GM18526 (cell line): ENCODE results near the gene STIM2.

Source experiments
- POLR2A ChIP-seq: IDR thresholded peaks from 3 replicates; pipeline ENCODE4 v1.6.1; 2011; ENCODE audit not compliant: insufficient read length; ENCODE audit errors: extremely low read depth

The STIM2 gene

DNA sequence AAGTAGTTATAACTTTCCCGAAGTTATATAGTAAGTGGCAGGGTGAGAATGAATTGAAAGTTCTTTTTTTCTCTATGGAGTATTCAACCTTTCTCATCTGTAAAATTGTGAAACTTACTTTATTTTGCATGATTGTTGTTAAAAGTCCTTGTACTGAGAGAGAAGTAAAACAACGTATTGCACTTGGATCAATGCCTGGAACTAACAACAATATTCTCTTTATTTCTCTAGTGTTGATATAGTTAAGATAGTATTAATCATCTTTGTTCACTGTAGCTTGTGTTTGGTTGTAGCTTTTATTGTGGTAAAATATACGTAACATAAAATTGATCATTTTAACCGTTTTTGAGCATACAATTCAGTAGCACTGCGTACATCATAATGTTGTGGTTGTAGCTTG is 48.7 kb downstream of the STIM2 start:
- TF ChIP-seq POLR2A, result no peak

DNA sequence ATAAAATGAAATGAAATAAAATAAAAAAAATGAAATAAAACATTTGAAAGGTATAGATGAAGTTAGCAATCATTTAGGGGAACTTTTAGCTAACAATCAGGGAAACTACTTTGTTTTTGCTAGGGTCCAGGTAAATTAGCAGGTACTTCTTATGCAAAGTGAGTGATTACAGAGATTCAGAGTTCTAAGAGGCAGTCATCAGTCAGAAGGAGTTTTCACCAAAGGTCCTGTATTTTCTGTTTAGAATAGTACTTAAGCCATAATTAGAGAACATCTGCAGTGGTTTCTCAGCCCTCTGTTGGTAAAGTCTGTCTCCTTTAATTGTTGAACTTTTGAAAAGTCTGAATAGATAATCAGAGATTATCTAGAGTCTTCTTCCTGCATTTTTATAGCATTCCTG is 50.6 kb downstream of the STIM2 start:
- no peak for TF ChIP-seq POLR2A

DNA sequence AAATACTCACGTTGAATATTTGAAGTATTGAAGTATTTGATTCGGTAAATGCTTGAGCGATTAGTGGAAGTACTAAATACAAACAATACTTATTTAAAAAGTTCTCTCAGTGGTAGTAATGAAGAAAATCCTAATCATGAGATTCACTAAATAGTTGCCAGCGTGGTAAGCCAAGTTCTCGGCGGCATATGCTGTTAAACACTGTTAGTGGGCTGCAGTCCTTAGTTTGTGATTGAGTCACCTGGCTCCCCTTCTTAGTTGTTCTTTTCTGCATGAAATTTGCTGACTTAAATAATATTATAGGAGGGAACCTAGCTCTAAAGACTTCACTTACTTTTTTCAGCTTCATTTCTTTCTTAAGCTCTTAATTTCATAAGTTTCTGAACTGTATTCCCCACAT is 51.4 kb downstream of the STIM2 start:
- no peak for TF ChIP-seq POLR2A

DNA sequence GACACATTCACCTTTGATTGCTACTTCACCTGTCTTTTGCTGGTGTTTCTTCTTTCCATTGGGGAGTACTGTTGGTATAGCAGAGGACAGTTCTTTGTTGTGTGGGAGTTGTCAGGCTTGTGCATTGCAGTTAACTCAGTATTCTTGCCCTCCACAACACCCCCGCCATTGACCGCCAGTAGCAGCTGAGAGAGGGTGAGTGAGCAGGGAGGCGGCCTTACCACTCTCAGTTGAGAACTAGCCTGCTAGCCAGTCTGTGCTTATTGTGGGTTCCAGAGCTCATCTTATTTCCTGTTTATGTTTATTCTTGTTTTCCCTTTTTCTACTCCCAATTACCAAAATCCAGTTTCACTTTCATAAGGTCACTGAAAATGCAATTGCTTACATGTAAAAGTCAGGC is 52.2 kb downstream of the STIM2 start:
- no peak for TF ChIP-seq POLR2A

DNA sequence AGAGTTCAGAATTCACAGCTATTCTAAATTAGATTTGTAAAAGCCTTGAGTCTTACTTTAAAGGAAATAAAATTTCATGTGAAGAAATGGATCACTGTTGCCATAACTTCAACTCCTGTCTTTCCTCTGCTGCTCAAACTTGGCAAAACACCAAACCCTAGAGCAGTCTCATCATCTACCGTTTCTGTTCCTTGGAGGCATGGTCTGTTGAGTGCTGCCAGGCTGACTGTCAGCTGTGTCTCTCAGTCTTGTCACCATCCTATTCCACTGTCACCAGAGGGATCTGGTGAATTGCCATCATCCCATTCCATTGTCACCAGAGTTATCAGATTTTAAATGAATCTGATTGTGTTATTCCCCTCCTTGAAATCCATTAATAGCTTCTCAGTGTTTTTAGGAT is 55.6 kb downstream of the STIM2 start:
- TF ChIP-seq POLR2A, result no peak

DNA sequence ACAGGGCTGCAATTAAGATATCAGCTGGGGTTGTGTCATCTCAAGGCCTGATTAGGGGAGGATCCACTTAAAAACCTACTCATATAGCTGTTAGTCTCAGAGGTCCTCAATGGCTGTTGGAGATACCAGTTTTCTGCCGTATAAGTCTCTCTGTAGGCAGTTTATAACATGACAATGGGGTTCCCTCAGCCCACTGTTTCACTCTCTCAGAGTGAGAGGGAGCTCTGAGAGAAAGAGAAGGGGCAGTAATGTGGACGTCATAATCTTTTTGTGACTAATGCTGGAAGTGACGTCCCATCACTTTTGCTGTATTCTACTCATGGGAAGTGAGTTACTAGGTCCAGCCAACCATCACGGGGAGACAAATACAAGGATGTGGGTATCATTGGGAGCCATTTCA is 70.3 kb downstream of the STIM2 start:
- no peak for TF ChIP-seq POLR2A

DNA sequence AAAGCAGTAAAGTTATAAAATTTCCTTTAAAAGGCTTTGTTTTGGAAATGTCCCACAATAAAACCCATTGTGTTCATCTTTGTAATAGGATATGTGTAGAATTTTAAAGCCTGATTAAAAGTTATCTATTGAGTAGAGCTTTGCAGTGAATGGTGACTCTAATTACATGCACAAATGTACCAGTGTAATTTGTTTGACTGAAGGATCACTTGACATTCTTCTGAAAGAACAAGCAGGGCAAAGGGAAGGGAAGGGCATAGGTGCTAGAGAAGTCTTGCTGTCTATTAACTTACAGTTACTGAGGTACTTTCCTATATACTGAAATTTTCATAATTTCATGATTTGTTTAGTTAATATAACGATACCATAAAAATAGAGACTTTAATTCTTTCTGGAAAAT is 70.8 kb downstream of the STIM2 start:
- no peak for TF ChIP-seq POLR2A

DNA sequence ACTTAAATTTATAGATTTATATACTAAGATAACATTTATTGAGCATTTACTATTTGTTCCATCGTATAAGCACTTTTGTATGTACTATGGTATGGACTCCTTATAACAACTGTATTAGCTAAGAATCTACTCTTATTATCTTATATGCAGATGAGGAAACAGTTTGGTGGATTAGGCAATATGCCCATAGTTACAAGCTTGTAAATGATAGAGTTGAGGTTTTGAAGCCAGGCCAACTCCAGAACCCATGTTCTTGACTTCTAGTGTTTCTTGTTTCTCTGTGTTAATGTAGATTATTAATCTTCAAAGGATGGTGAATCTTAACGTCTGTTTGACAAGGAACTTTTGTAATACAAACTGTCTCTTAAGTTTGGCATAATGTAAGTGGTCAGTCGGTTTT is 71.3 kb downstream of the STIM2 start:
- TF ChIP-seq POLR2A, result no peak

DNA sequence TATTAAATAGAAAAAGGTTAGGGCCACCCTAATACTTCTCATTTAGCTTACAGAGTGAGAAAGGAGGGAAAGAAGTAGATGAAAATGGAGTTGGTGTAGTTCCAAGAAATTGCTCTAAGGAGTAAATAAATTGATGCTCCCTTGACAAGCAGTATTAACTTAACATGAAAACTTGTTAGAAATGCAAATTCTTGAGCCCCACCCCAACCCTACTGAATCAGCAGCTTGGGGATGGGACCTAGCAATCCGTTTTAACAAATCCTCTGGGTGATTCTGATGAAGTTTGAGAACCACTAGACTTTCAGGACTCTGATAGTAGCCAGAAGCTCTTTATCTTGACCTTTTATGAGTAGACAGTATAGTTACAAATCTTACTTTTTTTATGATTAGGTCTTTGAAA is 74.8 kb downstream of the STIM2 start:
- TF ChIP-seq POLR2A, result no peak

DNA sequence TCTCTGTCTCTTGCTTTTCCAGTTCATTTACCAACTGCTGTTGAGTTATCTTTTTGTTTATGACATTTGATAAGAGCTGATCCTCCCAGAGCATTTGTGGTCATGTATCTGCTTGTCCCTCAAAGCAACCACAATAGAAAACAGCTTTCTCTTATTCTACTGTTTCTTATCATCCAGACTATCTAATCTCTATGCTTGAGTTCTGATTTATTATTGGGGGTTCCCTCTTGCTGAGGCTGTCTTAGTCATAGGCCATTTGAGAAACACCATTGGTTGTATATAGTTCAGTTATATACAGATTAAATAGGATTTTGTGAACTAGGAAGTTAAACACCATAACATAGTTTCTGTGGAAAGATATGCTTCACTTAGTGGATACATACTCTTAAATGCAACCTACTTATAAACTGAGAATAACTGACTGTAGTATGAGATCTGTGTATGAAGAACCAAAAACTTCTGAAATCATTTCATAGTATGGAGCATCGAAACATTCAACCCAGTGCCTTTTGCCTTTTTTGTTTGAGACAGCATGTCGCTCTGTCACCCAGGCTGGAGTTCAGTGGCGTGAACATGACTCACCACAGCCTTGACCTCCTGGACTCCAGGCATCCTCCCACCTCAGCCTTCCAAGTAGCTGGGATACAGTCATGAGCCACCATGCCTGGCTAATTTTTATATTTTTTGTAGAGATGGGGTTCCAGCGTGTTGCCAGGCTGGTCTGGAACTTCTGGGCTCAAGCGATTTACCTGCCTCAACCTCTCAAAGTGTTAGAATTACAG is 75.8 kb downstream of the STIM2 start:
- TF ChIP-seq POLR2A, result no peak

DNA sequence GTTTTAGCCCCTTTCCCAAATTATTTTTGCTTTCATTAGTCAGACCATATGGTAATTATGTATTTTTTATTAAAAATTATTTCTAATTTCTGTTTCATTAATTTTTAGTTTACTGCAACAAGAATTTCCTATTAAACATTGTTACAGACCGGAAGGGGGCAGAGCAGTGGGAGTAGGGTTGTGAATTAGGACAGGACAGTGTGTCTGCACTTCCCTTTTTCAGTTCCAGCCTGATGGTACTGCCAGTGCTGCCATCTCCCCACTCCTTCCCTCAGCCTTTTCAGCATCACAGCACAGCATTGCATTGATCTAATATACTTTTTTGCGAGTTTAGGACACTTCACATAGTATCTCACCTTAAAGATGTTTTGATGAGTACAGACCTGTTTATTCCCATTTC is 76.5 kb downstream of the STIM2 start:
- TF ChIP-seq POLR2A, result no peak

DNA sequence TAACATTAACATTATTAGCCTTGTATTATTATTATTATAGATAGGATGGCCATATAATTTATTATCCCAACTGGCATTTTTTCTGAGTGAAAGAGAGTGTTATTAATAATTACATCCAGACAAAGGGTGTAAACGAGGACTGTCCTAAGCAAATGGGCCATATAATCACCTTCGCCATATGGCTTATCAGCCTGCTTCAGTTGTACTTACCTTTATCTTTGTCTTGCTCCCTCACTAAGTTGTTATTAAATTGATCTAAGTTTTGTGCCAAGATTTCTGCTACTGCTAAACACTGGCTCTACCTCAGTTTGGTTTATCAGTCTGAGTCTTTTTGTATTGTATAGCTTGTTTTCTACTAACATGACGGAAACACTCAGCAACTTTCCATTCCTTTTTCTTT is 76.9 kb downstream of the STIM2 start:
- no peak for TF ChIP-seq POLR2A

DNA sequence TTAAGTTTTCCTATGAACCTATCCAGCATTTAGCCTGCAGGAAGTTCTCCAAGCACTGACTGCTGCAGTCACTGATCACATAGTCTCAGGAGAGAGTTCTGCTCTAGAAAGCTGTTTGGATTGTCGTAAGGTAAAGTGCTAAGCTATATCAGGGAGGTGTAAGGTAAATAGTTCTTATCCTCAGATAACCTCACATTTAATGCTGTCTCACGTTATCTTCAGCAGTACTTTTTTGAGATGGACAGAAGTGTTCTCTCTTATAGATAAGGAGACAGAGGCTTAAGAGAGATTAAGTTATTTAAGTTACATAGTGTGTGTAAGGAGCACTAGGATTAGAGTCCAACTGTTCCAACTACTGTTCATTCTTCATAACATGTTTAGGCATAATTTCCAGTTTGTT is 77.9 kb downstream of the STIM2 start:
- TF ChIP-seq POLR2A, result no peak

DNA sequence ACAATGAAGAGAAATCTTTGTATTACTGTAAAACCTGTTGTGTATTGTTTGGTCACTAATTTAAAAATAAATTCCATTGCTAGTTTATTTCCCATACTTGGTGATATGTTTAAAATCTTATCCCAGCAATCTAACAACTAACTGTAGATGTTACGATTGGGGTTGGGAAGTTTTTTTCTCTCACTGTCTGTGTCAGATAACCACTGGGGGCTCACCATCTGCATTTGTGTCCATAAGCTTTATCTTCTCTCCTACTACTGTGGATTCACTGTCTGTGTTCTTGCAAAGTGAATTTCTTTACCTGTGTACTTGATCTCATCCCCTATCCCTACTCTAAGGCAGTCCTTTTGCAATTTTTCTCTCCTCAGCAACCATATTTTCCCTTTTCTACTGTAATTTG is 81.3 kb downstream of the STIM2 start:
- no peak for TF ChIP-seq POLR2A

DNA sequence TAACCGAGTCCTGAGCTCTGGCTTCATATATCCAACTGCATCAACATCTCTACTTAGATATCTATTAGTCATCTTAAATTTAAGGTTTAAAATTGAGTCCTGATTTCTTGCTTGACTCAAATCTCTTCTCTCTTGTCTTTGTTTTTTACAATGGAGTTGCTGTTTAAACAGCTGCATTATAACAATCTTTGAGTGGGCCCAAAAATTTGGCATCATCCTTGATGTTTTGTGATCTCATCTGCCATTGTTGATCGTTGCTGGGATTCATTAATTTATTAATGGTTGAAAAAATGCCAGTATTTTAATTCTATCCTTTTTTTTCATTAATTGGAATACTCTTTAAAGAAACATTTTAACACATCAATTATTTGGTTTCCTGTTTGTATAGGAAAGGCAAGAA is 82.2 kb downstream of the STIM2 start:
- TF ChIP-seq POLR2A, result no peak

DNA sequence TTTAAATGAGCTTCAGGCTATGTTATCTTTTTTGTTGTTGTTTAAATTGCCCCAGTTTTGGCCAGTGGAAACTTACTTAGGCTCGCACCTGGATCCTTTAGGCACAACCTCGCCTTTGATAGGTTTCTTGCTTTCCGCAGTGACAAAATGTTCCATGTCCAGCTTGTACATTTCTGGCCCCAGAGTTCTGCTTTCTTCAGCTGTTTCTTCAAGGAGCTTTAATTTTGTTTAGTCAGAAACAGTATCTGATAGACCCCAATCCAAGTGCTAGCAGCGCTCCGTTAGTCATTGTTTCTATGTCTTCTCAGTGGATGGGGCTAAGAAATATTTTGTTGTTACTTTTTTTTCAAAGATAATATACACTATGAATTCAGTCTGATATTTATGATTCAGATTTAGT is 82.8 kb downstream of the STIM2 start:
- TF ChIP-seq POLR2A, result no peak

DNA sequence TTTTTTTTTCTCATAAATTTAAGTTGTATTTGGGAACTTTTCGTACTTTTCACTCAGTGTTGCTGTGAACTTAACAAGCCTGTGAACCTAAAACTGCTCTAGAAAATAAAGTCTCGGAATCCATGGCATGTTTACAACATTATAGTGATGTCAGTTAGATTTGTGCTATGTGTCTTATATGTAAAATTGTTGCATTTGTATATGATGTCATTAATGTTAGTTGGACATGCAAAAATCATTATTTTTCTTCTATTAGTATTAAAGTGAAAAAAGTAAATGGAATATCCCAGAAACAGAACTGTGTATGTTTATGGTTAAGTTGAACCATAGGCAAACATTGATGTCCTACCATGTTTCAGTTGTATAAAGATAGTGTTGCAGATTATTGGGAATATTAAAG is 85.2 kb downstream of the STIM2 start:
- TF ChIP-seq POLR2A, result no peak
